H9 (cell line): ENCODE measurements around the gene DDTL. TPM values are rescaled to one million over a fixed set of nuclear protein-coding genes. Genes with fewer than 3 reads are reported as not detected.

ENCODE experiments used
- DNase-seq: peaks from one replicate; pipeline ENCODE4 v3.0.0-alpha.2; 2017
- H2AFZ ChIP-seq: one replicate; pipeline ENCODE4 v1.6.1; 2013; ENCODE audit warnings: mild to moderate bottlenecking, low read length, control low read depth, moderate library complexity
- H2AK5ac ChIP-seq: 2 replicates; pipeline ENCODE4 v1.6.1; 2013; ENCODE audit warnings: low read length, control low read depth, mixed read lengths; ENCODE audit not compliant: insufficient read length
- H2BK120ac ChIP-seq: one replicate; pipeline ENCODE4 v1.6.1; 2013; ENCODE audit warnings: low read depth, mild to moderate bottlenecking, low read length, control low read depth, inconsistent platforms; ENCODE audit not compliant: poor library complexity, severe bottlenecking
- H2BK12ac ChIP-seq: 2 replicates; pipeline ENCODE4 v1.6.1; 2013; ENCODE audit warnings: low read length, control low read depth, mixed read lengths, low read depth; ENCODE audit not compliant: insufficient read length
- H2BK15ac ChIP-seq: 2 replicates; pipeline ENCODE4 v1.6.1; 2013; ENCODE audit warnings: low read depth, low read length, control low read depth
- H2BK20ac ChIP-seq: one replicate; pipeline ENCODE4 v1.6.1; 2013; ENCODE audit warnings: low read depth, mild to moderate bottlenecking, low read length, control low read depth, inconsistent platforms; ENCODE audit not compliant: poor library complexity, severe bottlenecking
- H2BK5ac ChIP-seq: 2 replicates; pipeline ENCODE4 v1.6.1; 2013; ENCODE audit warnings: low read length, control low read depth, mixed read lengths; ENCODE audit not compliant: insufficient read length
- H3K14ac ChIP-seq: 2 replicates; pipeline ENCODE4 v1.6.1; 2013; ENCODE audit warnings: low read length, control low read depth; ENCODE audit not compliant: insufficient read depth
- H3K18ac ChIP-seq: 2 replicates; pipeline ENCODE4 v1.6.1; 2013; ENCODE audit warnings: low read depth, mild to moderate bottlenecking, mixed read lengths, low read length, control low read depth; ENCODE audit not compliant: insufficient read length
- H3K23ac ChIP-seq: 2 replicates; pipeline ENCODE4 v1.6.1; 2013; ENCODE audit warnings: low read length, control low read depth, mixed read lengths, low read depth; ENCODE audit not compliant: insufficient read length
- H3K23me2 ChIP-seq: 2 replicates; pipeline ENCODE4 v1.6.1; 2013; ENCODE audit warnings: low read depth, mild to moderate bottlenecking, mixed read lengths, low read length, control low read depth; ENCODE audit not compliant: insufficient read length, poor library complexity, severe bottlenecking
- H3K27ac ChIP-seq: 2 replicates; pipeline ENCODE4 v1.5.1; 2013; ENCODE audit warnings: low read length, control low read depth, mixed read lengths, low read depth; ENCODE audit not compliant: insufficient read length
- H3K27me3 ChIP-seq: 2 replicates; pipeline ENCODE4 v1.6.1; 2013; ENCODE audit warnings: low read length, control low read depth, inconsistent platforms; ENCODE audit not compliant: insufficient read depth
- H3K4ac ChIP-seq: 2 replicates; pipeline ENCODE4 v1.6.1; 2013; ENCODE audit warnings: low read depth, mild to moderate bottlenecking, control low read depth, inconsistent platforms, low read length, moderate library complexity
- H3K4me1 ChIP-seq: 2 replicates; pipeline ENCODE4 v1.6.1; 2013; ENCODE audit warnings: low read length, control low read depth, inconsistent platforms; ENCODE audit not compliant: insufficient read depth
- H3K4me2 ChIP-seq: 2 replicates; pipeline ENCODE4 v1.6.1; 2013; ENCODE audit warnings: low read length, control low read depth, mixed read lengths; ENCODE audit not compliant: insufficient read length, insufficient read depth
- H3K56ac ChIP-seq: 2 replicates; pipeline ENCODE4 v1.6.1; 2013; ENCODE audit warnings: low read depth, mild to moderate bottlenecking, mixed read lengths, low read length, control low read depth; ENCODE audit not compliant: insufficient read length
- H3K79me1 ChIP-seq: 2 replicates; pipeline ENCODE4 v1.6.1; 2013; ENCODE audit warnings: low read depth, mild to moderate bottlenecking, moderate library complexity, low read length, control low read depth, inconsistent platforms; ENCODE audit not compliant: insufficient read depth, poor library complexity, severe bottlenecking
- H3K79me2 ChIP-seq: 2 replicates; pipeline ENCODE4 v1.6.1; 2013; ENCODE audit warnings: low read length, control low read depth, inconsistent platforms; ENCODE audit not compliant: insufficient read depth
- H3K9ac ChIP-seq: 2 replicates; pipeline ENCODE4 v1.6.1; 2013; ENCODE audit warnings: low read length, control low read depth, mixed read lengths; ENCODE audit not compliant: insufficient read length; ENCODE audit errors: extremely low read depth
- H3K9me3 ChIP-seq: one replicate; pipeline ENCODE4 v1.6.1; 2013; ENCODE audit warnings: low read depth, low read length, inconsistent platforms; ENCODE audit not compliant: control insufficient read depth
- H3T11ph ChIP-seq: one replicate; pipeline ENCODE4 v1.6.1; 2013; ENCODE audit warnings: mild to moderate bottlenecking, low read length, control low read depth, inconsistent platforms
- H4K20me1 ChIP-seq: one replicate; pipeline ENCODE4 v1.6.1; 2013; ENCODE audit not compliant: control insufficient read depth, insufficient read length, insufficient read depth
- H4K5ac ChIP-seq: 2 replicates; pipeline ENCODE4 v1.6.1; 2013; ENCODE audit warnings: low read depth, mild to moderate bottlenecking, mixed read lengths, low read length, control low read depth; ENCODE audit not compliant: insufficient read length
- H4K8ac ChIP-seq: replicated peaks from 2 replicates; pipeline ENCODE4 v1.6.1; 2013; ENCODE audit warnings: low read length, control low read depth, mixed read lengths, low read depth; ENCODE audit not compliant: insufficient read length
- H4K91ac ChIP-seq: 2 replicates; pipeline ENCODE4 v1.6.1; 2013; ENCODE audit warnings: low read depth, mild to moderate bottlenecking, moderate library complexity, mixed read lengths, low read length, control low read depth; ENCODE audit not compliant: insufficient read length
- H3K27ac Mint-ChIP-seq, 3 experiments: 2 replicates in 2 of 3; 3 replicates in 1 of 3; pipeline ENCODE4 v1.8.0; 2020 to 2021; ENCODE audit warnings: mixed read lengths in 3 of 3, mild to moderate bottlenecking in 1 of 3, moderate library complexity in 1 of 3
- H3K27me3 Mint-ChIP-seq: 2 replicates; pipeline ENCODE4 v1.8.0; 2021; ENCODE audit warnings: low read depth, mild to moderate bottlenecking, moderate library complexity, mixed read lengths
- H3K36me3 Mint-ChIP-seq, 3 experiments: 2 replicates in 2 of 3; 3 replicates in 1 of 3; pipeline ENCODE4 v1.8.0; 2020 to 2021; ENCODE audit warnings: low read depth in 3 of 3, mixed read lengths in 3 of 3; ENCODE audit not compliant: insufficient read depth in 1 of 3
- H3K4me1 Mint-ChIP-seq, 2 experiments: 2 replicates each; pipeline ENCODE4 v1.8.0; 2020; ENCODE audit warnings: mixed read lengths in 2 of 2
- H3K4me3 Mint-ChIP-seq, 2 experiments: 2 replicates in 1 of 2; 3 replicates in 1 of 2; pipeline ENCODE4 v1.8.0; 2020 to 2021; ENCODE audit warnings: mild to moderate bottlenecking in 2 of 2, mixed read lengths in 2 of 2, moderate library complexity in 1 of 2
- H3K9me3 Mint-ChIP-seq, 2 experiments: 2 replicates in 1 of 2; 3 replicates in 1 of 2; pipeline ENCODE4 v1.8.0; 2020; ENCODE audit warnings: mild to moderate bottlenecking in 2 of 2, mixed read lengths in 2 of 2, moderate library complexity in 1 of 2
- CTCF ChIP-seq: fragments of 200-600 bp; sonication (generic); conservative IDR thresholded peaks from 3 replicates; pipeline ENCODE4 v1.8.0; 2021; ENCODE audit warnings: antibody characterized with exemption, mild to moderate bottlenecking
- WGBS: extraction: QIAGEN DNeasy Blood & Tissue Kit; methylation state at CpG from one replicate; pipeline ENCODE4 v1.1.7; 2013; ENCODE audit warnings: missing lambda C conversion rate, low lambda C conversion rate, mixed read lengths; ENCODE audit not compliant: insufficient read length; ENCODE audit errors: extremely low coverage; 5-methylcytosine and 5-hydroxymethylcytosine counted together
- total RNA-seq: library from RNA; stranded (reverse); gene quantifications from 2 replicates; pipeline ENCODE4 v1.2.1, GENCODE V29; 2021

DDTL gene
- total RNA-seq, 1 experiment from 2014 or later: not detected

GRCh38 chr22:23969071-23969470 is 2.4 kb downstream of the DDTL start:
- H2BK15ac ChIP-seq: no peak overlapping the region
- Mint-ChIP-seq H3K36me3 (peaks cover 30 to 33% (median 31%) of the 10 kb centered on the region in 3 experiments), H3K4me3 (no peak overlapping the region), H3K9me3 (peaks cover 0 to 5% of the 10 kb centered on the region in 2 experiments; a peak in 2 of 5 replicates), H3K27me3 (no peaks in the 10 kb centered on the region), H3K27ac (no peak overlapping the region), H3K4me1 (no peaks in the 10 kb centered on the region)
- no peak overlapping the region for H3K56ac ChIP-seq
- no CpG with 5 or more reads among the region's 3 CpGs for WGBS
- H3K79me2 ChIP-seq: no peaks in the 10 kb centered on the region
- no peaks in the 10 kb centered on the region for H3K79me1 ChIP-seq
- no peak overlapping the region for H2AK5ac ChIP-seq
- H4K8ac ChIP-seq: no peak overlapping the region
- no peaks in the 10 kb centered on the region for H3K27me3 ChIP-seq
- no peak overlapping the region for H3K4me2 ChIP-seq
- H3K9ac ChIP-seq: no peak overlapping the region
- H4K91ac ChIP-seq: no peak overlapping the region
- no peak overlapping the region for H4K5ac ChIP-seq
- H2BK5ac ChIP-seq: no peak overlapping the region
- no peak overlapping the region for H3T11ph ChIP-seq
- no peaks in the 10 kb centered on the region for H3K23me2 ChIP-seq
- H2BK120ac ChIP-seq: no peak overlapping the region
- no peak overlapping the region for H3K4ac ChIP-seq
- no peak overlapping the region for H2BK20ac ChIP-seq
- H4K20me1 ChIP-seq: peaks cover 3% of the 10 kb centered on the region
- no peaks in the 10 kb centered on the region for H3K4me1 ChIP-seq
- H3K18ac ChIP-seq: no peak overlapping the region
- DNase-seq: no peak
- H3K9me3 ChIP-seq: no peaks in the 10 kb centered on the region
- H3K23ac ChIP-seq: no peak overlapping the region
- no peak overlapping the region for H3K14ac ChIP-seq
- no peak overlapping the region for H3K27ac ChIP-seq
- no peak overlapping the region for H2AFZ ChIP-seq
- no peak overlapping the region for H2BK12ac ChIP-seq
- no peak for TF ChIP-seq CTCF
